H1 (cell line): ENCODE data around the gene B4GALT5.

Experiments used
- CEBPB ChIP-seq: IDR thresholded peaks from 2 replicates; pipeline ENCODE4 v1.6.1; 2012; ENCODE audit warnings: low read depth, low read length
- GABPA ChIP-seq: IDR thresholded peaks from 2 replicates; pipeline ENCODE4 v1.6.1; 2011; ENCODE audit warnings: mild to moderate bottlenecking, low read length, moderate library complexity, borderline replicate concordance; ENCODE audit not compliant: insufficient read depth
- HDAC6 ChIP-seq: IDR thresholded peaks from one replicate; pipeline ENCODE4 v1.7.1; 2012; ENCODE audit warnings: low read depth, mild to moderate bottlenecking, inconsistent platforms, low read length, moderate library complexity
- JUN ChIP-seq: IDR thresholded peaks from 2 replicates; pipeline ENCODE4 v1.6.1; 2011; ENCODE audit warnings: low read depth, mild to moderate bottlenecking, improper control_type of control experiment, low read length
- MAX ChIP-seq: IDR thresholded peaks from 2 replicates; pipeline ENCODE4 v1.6.1; 2012; ENCODE audit warnings: inconsistent platforms
- PHF8 ChIP-seq: fragments of 200-600 bp; sonication (generic); conservative IDR thresholded peaks from 2 replicates; pipeline ENCODE4 v1.7.1; 2012; ENCODE audit warnings: low read depth, mild to moderate bottlenecking, inconsistent platforms, low read length, moderate library complexity
- POLR2A ChIP-seq, 2 experiments: IDR thresholded peaks; 1 replicate in 1 of 2; 2 replicates in 1 of 2; pipeline ENCODE4 v1.6.1; 2011; ENCODE audit warnings: low read depth in 2 of 2, low read length in 2 of 2, mild to moderate bottlenecking in 2 of 2; ENCODE audit errors: control extremely low read depth in 1 of 2
- SP4 ChIP-seq: IDR thresholded peaks from 2 replicates; pipeline ENCODE4 v1.6.1; 2012; ENCODE audit warnings: low read length, inconsistent platforms
- TF ChIP-seq, protein P1 (sequence below), 3 experiments: IDR thresholded peaks; 1 replicate in 2 of 3; 2 replicates in 1 of 3; pipeline versions ENCODE4 v1.5.1 to v1.6.1; 2011; ENCODE audit warnings: low read length in 3 of 3, mild to moderate bottlenecking in 3 of 3, inconsistent platforms in 2 of 3, low read depth in 1 of 3, moderate library complexity in 1 of 3; ENCODE audit not compliant: insufficient read depth in 1 of 3; ENCODE audit errors: control extremely low read depth in 1 of 3

GRCh38 chr20:49758781-49759180 lies 45.1 kb upstream of the B4GALT5 start:
- no peak for TF ChIP-seq PHF8
- no peak for TF ChIP-seq HDAC6
- TF ChIP-seq, protein P1, sequence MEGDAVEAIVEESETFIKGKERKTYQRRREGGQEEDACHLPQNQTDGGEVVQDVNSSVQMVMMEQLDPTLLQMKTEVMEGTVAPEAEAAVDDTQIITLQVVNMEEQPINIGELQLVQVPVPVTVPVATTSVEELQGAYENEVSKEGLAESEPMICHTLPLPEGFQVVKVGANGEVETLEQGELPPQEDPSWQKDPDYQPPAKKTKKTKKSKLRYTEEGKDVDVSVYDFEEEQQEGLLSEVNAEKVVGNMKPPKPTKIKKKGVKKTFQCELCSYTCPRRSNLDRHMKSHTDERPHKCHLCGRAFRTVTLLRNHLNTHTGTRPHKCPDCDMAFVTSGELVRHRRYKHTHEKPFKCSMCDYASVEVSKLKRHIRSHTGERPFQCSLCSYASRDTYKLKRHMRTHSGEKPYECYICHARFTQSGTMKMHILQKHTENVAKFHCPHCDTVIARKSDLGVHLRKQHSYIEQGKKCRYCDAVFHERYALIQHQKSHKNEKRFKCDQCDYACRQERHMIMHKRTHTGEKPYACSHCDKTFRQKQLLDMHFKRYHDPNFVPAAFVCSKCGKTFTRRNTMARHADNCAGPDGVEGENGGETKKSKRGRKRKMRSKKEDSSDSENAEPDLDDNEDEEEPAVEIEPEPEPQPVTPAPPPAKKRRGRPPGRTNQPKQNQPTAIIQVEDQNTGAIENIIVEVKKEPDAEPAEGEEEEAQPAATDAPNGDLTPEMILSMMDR (IDR thresholded peaks at IDR 0.05; ENCODE audit: control extremely low read depth in 1 of 3, insufficient read depth in 1 of 3, low read depth in 1 of 3, low read length in 3 of 3), result 0 out of 4 replicates have a peak, but pooled peaks of 1 of the 3 experiments have one; percentile 2
- no peak for TF ChIP-seq POLR2A (IDR thresholded peaks at IDR 0.05; ENCODE audit: control extremely low read depth in 1 of 2, low read depth in 2 of 2, low read length in 2 of 2)
- no peak for TF ChIP-seq JUN
- TF ChIP-seq MAX, result no peak
- no peak for TF ChIP-seq CEBPB
- TF ChIP-seq SP4, result no peak
- no peak for TF ChIP-seq GABPA
